ENCODE results near the gene DCN. TPM values are rescaled to one million over a fixed set of nuclear protein-coding genes. Genes with fewer than 3 reads are reported as not detected.

DCN gene
- total RNA-seq, 1 donor from 2014 or later = 0.57 TPM

DNA sequence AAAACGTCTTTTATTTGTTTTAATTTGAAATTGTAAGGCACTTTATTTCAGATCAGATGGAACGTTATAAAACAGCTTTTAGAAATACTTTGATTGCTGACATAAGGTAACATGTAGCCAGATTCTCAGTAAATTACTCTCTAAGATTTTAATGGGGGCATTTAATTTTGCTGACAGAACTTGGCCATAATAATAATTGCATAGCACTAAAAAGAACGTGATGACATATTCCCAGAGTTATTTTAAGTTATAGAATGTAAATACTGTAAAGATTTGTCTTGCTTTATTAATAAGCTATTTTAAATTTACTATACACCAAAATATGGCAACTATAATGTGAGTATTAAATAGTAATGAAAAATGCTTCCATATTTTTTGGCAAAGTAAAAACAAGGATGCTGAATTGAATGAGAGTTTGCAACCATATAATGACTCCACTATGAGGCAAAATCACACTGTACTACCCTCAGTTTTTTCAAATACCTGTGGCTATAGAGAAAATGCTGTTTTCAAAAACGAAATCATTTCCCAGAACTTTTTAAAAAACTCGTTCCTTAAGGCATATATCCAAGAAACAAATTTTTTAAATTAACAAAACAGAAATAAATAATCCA, 72.2 kb downstream of the DCN start:
- Mint-ChIP-seq H3K36me3 (ENCODE audit: low read depth, unreplicated experiment) (peaks cover 8% of the 10 kb centered on the region), H3K9me3 (ENCODE audit: unreplicated experiment) (peaks cover 7% of the 10 kb centered on the region), H3K4me1 (ENCODE audit: low read depth, unreplicated experiment) (peaks cover 7% of the 10 kb centered on the region), H3K4me3 (ENCODE audit: unreplicated experiment) (peak overlapping the region; percentile 89), H3K27me3 (ENCODE audit: low read depth, unreplicated experiment) (no peaks in the 10 kb centered on the region), H3K27ac (ENCODE audit: unreplicated experiment) (peak overlapping the region; percentile 87)
- Histone ChIP-seq H4K20me1 (ENCODE audit: insufficient read depth, low read length) (no peaks in the 10 kb centered on the region), H3K4me3 (ENCODE audit: insufficient read depth, low read depth, low read length) (no peak overlapping the region), H3K9me3 (ENCODE audit: insufficient read depth, low read depth, low read length) (no peaks in the 10 kb centered on the region), H2AFZ (ENCODE audit: low read depth, low read length) (no peak overlapping the region), H3K4me1 (ENCODE audit: insufficient read depth, low read length) (peaks cover 12% of the 10 kb centered on the region), H3K27me3 (ENCODE audit: insufficient read depth, low read length) (no peaks in the 10 kb centered on the region), H3K9ac (ENCODE audit: low read length) (no peak overlapping the region), H3K79me2 (ENCODE audit: insufficient read depth, low read length) (no peaks in the 10 kb centered on the region), H3K27ac (ENCODE audit: low read depth, low read length) (no peak overlapping the region), H3K4me2 (ENCODE audit: low read length) (no peak overlapping the region), H3K36me3 (ENCODE audit: insufficient read depth, low read length) (no peaks in the 10 kb centered on the region)
- FAIRE-seq (no peak), DNase-seq (ENCODE audit: low read depth) (no peak)
- TF ChIP-seq EZH2 (IDR thresholded peaks at IDR 0.05; ENCODE audit: insufficient read depth, low read length) (no peak), CTCF (IDR thresholded peaks at IDR 0.05; ENCODE audit: insufficient read depth, low read depth, low read length) (no peak)

DNA sequence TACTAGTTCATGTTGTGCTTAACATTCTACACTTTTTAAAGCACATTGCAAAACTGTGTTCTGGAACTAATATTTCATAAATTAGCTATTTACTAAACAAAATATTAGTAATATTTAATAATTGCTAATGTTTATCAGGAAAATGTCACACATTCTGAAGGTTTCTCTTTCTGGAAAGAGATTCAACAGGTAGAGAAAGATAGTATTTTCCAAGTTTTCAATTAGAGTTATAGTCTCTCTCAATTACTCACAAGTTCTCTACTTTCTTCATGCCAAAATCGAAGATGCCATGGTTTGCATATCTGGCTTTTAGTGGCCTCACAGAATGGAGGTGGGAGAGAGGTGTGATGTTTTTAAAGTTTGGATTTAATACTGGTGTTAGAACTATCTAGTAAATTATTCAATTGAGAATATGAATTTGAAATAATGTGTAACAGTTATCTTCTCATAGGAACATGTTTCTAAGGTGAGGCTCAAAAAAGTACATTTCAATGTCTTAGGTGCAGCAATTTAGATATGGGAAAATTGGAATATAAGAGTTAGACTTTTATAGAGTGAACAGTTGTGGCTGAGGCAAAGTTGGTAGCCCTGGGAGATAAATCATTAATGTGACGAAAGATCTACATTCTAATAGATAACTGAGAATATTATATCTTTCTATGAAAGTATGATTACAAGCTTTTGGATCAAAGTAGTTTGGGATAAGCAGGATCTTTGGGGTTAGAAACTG, 72.9 kb downstream of the DCN start:
- peaks cover 9% of the 10 kb centered on the region for H3K4me1 Mint-ChIP-seq (ENCODE audit: low read depth, unreplicated experiment)

More for the DNA sequence above, 72.9 kb downstream of the DCN start:
- H3K36me3 ChIP-seq (ENCODE audit: insufficient read depth, low read length) = no peaks in the 10 kb centered on the region
- H3K27me3 ChIP-seq (ENCODE audit: insufficient read depth, low read length) = no peaks in the 10 kb centered on the region
- peak overlapping the region; percentile 49 for H3K4me2 ChIP-seq (ENCODE audit: low read length)
- peaks cover 12% of the 10 kb centered on the region for H3K36me3 Mint-ChIP-seq (ENCODE audit: low read depth, unreplicated experiment)
- no peak for FAIRE-seq
- peaks cover 7% of the 10 kb centered on the region for H3K9me3 Mint-ChIP-seq (ENCODE audit: unreplicated experiment)
- H3K79me2 ChIP-seq (ENCODE audit: insufficient read depth, low read length) = no peaks in the 10 kb centered on the region
- H3K9ac ChIP-seq (ENCODE audit: low read length) = no peak overlapping the region
- H3K27ac ChIP-seq (ENCODE audit: low read depth, low read length) = no peak overlapping the region
- H4K20me1 ChIP-seq (ENCODE audit: insufficient read depth, low read length) = no peaks in the 10 kb centered on the region
- DNase-seq (ENCODE audit: low read depth) = no peak
- H3K4me3 ChIP-seq (ENCODE audit: insufficient read depth, low read depth, low read length) = no peak overlapping the region
- H3K27ac Mint-ChIP-seq (ENCODE audit: unreplicated experiment) = peak overlapping the region; percentile 5
- H2AFZ ChIP-seq (ENCODE audit: low read depth, low read length) = no peak overlapping the region
- TF ChIP-seq EZH2 (IDR thresholded peaks at IDR 0.05; ENCODE audit: insufficient read depth, low read length) = no peak
- no peak for TF ChIP-seq CTCF (IDR thresholded peaks at IDR 0.05; ENCODE audit: insufficient read depth, low read depth, low read length)
- H3K4me3 Mint-ChIP-seq (ENCODE audit: unreplicated experiment) = peak overlapping the region; percentile 89
- no peaks in the 10 kb centered on the region for H3K27me3 Mint-ChIP-seq (ENCODE audit: low read depth, unreplicated experiment)
- no peaks in the 10 kb centered on the region for H3K9me3 ChIP-seq (ENCODE audit: insufficient read depth, low read depth, low read length)
- peaks cover 12% of the 10 kb centered on the region for H3K4me1 ChIP-seq (ENCODE audit: insufficient read depth, low read length)

All from astrocyte (in vitro differentiated cells and primary cell).